Measurements from ENCODE around the gene ULK1. TPM values are rescaled to one million over a fixed set of nuclear protein-coding genes. Genes with fewer than 3 reads are reported as not detected.

ULK1 gene
- total and polyA plus RNA-seq, 2 experiments from 2014 or later: 8.4 to 33.8 TPM

DNA sequence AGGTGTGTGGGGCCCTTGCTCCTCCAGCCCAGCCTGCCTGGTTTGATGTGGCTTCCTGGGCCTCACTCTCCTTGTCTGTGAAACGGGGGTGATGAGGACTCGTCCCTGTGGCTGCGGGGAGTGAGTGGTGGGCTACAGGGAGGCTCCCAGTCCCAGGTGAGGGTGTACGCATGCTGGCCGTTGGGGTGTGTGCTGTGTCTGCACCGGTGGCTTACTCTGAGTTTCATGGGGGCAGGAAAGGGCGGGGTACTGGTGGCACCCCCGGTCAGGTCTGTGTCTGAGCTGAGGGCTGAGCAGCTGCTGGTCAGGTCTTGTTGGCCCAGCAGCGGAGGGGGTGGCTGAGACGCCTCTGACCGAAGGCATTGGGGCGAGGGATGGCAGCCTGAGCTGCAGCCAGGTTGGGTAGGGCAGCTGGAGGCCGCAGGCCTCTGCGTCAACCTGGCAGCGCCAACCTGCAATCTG is 11.2 kb downstream of the ULK1 start (continued):
- no peak for TF ChIP-seq ZNF462 (CRISPR knock-in tag; IDR thresholded peaks at IDR 0.05)

DNA sequence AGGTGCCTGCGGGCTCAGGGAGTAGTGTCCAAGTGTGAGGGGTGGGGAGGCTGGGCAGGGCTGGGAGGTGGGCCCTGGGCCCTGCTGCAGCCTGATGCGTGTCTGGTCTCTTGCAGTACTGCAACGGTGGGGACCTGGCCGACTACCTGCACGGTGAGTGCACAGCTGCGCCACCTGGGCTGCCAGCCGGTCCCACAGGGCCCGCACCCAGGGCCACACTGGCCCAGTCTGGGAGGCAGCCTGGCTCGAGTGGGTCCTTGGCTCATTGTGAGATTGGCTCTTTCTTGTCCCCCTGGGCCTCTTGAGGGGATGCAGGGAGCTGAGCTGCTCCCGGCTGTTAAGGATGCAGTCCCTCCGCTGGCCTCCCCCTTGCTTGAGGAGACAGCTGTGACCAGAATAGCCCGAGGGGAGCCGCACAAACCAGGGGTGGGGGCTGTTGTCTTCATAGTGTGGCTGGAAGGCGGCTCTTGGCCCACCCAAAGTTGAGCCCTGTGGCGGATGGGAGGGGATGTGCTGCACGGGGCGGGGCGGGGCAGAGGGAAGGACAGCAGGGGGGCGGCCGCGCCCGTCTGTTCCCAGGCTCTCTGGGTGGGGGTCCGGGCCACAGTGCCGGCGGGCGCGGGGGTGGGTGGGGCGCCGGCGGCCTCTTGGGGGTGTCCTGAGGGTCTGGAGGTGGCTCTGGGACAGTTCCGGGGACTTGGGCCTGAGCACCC is 13.1 kb downstream of the ULK1 start:
- Mint-ChIP-seq H3K4me3 (no peak overlapping the region), H3K36me3 (ENCODE audit: low read depth) (peaks cover 20% of the 10 kb centered on the region), H3K27ac (no peak overlapping the region), H3K27me3 (ENCODE audit: insufficient read depth, low read depth, poor library complexity) (peaks cover 10% of the 10 kb centered on the region), H3K9me3 (no peaks in the 10 kb centered on the region), H3K4me1 (no peaks in the 10 kb centered on the region; the same call in 2 of the 3 replicates)
- ATAC-seq (no peak), DNase-seq (ENCODE audit: low spot score) (no peak)
- H3K4me2 ChIP-seq: no peak overlapping the region
- no peak overlapping the region for H3K27ac ChIP-seq (ENCODE audit: low read depth)
- H3K4me1 ChIP-seq (ENCODE audit: insufficient read depth): no peaks in the 10 kb centered on the region
- H4K20me1 ChIP-seq (replicated peaks; ENCODE audit: insufficient read depth): peaks cover 8% of the 10 kb centered on the region
- no peak overlapping the region for H2AFZ ChIP-seq
- no peak overlapping the region for H3K4me3 ChIP-seq
- no peaks in the 10 kb centered on the region for H3K9me2 ChIP-seq (ENCODE audit: insufficient read depth)
- peaks cover 6% of the 10 kb centered on the region for H3K79me2 ChIP-seq (replicated peaks; ENCODE audit: insufficient read depth)
- H3K36me3 ChIP-seq (ENCODE audit: insufficient read depth): no peaks in the 10 kb centered on the region
- no peaks in the 10 kb centered on the region for H3K27me3 ChIP-seq (ENCODE audit: insufficient read depth)
- H3F3A ChIP-seq (replicated peaks; ENCODE audit: low read depth): 0 out of 2 replicates have a peak, but pooled peaks cover 8% of the 10 kb centered on the region
- TF ChIP-seq CREB1 (CRISPR knock-in tag; IDR thresholded peaks at IDR 0.05; ENCODE audit: low read depth) (no peak), STAT1 (IDR thresholded peaks at IDR 0.05; ENCODE audit: unreplicated experiment) (no peak), NANOG (IDR thresholded peaks at IDR 0.05; ENCODE audit: borderline replicate concordance) (no peak), ZNF114 (CRISPR knock-in tag; IDR thresholded peaks at IDR 0.05) (no peak), ZNF331 (CRISPR knock-in tag; IDR thresholded peaks at IDR 0.05; ENCODE audit: low read depth) (no peak), ZNF462 (CRISPR knock-in tag; IDR thresholded peaks at IDR 0.05) (no peak), POLR2AphosphoS5 (IDR thresholded peaks at IDR 0.05; ENCODE audit: low read depth) (no peak)
- TF ChIP-seq, protein P1, sequence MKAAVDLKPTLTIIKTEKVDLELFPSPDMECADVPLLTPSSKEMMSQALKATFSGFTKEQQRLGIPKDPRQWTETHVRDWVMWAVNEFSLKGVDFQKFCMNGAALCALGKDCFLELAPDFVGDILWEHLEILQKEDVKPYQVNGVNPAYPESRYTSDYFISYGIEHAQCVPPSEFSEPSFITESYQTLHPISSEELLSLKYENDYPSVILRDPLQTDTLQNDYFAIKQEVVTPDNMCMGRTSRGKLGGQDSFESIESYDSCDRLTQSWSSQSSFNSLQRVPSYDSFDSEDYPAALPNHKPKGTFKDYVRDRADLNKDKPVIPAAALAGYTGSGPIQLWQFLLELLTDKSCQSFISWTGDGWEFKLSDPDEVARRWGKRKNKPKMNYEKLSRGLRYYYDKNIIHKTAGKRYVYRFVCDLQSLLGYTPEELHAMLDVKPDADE (IDR thresholded peaks at IDR 0.05): no peak
